ENCODE results near the gene SPNS3. TPM values are rescaled to one million over a fixed set of nuclear protein-coding genes. Genes with fewer than 3 reads are reported as not detected.

The SPNS3 gene
- total RNA-seq, 4 donors from 2014 or later: not detected

- H3K4me1 ChIP-seq: no peaks in the 10 kb centered on the region
- TF ChIP-seq POLR2A (IDR thresholded peaks at IDR 0.05): no peak
- no peak for TF ChIP-seq POLR2AphosphoS5 (IDR thresholded peaks at IDR 0.05)
- no peak for TF ChIP-seq CTCF (IDR thresholded peaks at IDR 0.05)
- no peak for TF ChIP-seq EP300 (IDR thresholded peaks at IDR 0.05)
- no peaks in the 10 kb centered on the region for H3K9me3 ChIP-seq
- H3K36me3 ChIP-seq: no peaks in the 10 kb centered on the region
- 87% methylated on average over 3 of the region's 13 CpGs; no CpG with 5 or more reads in 1 of the 2 donors for WGBS, 2 donors (ENCODE audit: low coverage in 1 of 2)
- no peak overlapping the region for H3K4me3 ChIP-seq
- H3K27me3 ChIP-seq: no peaks in the 10 kb centered on the region
- ATAC-seq: no peak
- H3K27ac ChIP-seq: no peak overlapping the region
Observed at GRCh38 chr17:4445731-4446130, 12.0 kb downstream of the SPNS3 start.

- Histone ChIP-seq H3K36me3 (no peaks in the 10 kb centered on the region), H3K4me3 (no peak overlapping the region), H3K4me1 (no peaks in the 10 kb centered on the region), H3K9me3 (no peaks in the 10 kb centered on the region), H3K27me3 (no peaks in the 10 kb centered on the region), H3K27ac (peak overlapping the region in 1 of 4 donors; percentile 17)
- no peak for TF ChIP-seq EP300 (IDR thresholded peaks at IDR 0.05)
- TF ChIP-seq POLR2AphosphoS5 (IDR thresholded peaks at IDR 0.05): no peak
- no peak for TF ChIP-seq POLR2A (IDR thresholded peaks at IDR 0.05)
- TF ChIP-seq CTCF (IDR thresholded peaks at IDR 0.05): no peak
- WGBS, 2 donors (ENCODE audit: low coverage in 1 of 2): 66% methylated on average over 13 of the region's 20 CpGs; no CpG with 5 or more reads in 1 of the 2 donors
- peak; percentile 31 for ATAC-seq
Observed at GRCh38 chr17:4446326-4447071, 12.8 kb downstream of the SPNS3 start.

GRCh38 chr17:4448197-4448980, 14.6 kb downstream of the SPNS3 start:
- H3K27me3 ChIP-seq: peaks cover 4% of the 10 kb centered on the region
- H3K9me3 ChIP-seq: no peaks in the 10 kb centered on the region
- H3K4me1 ChIP-seq: no peaks in the 10 kb centered on the region
- ATAC-seq: no peak
- no peaks in the 10 kb centered on the region for H3K36me3 ChIP-seq
- TF ChIP-seq CTCF (IDR thresholded peaks at IDR 0.05) (no peak), EP300 (IDR thresholded peaks at IDR 0.05) (no peak), POLR2A (IDR thresholded peaks at IDR 0.05) (no peak), POLR2AphosphoS5 (IDR thresholded peaks at IDR 0.05) (no peak)
- no peak overlapping the region for H3K27ac ChIP-seq
- 53 to 100% methylated on average over 1 to 5 of the region's 11 CpGs for WGBS, 2 donors (ENCODE audit: low coverage in 1 of 2)
- no peak overlapping the region for H3K4me3 ChIP-seq

- no peaks in the 10 kb centered on the region for H3K4me1 ChIP-seq
- peaks cover 4% of the 10 kb centered on the region for H3K27me3 ChIP-seq
- no peaks in the 10 kb centered on the region for H3K9me3 ChIP-seq
- H3K27ac ChIP-seq: no peak overlapping the region
- H3K4me3 ChIP-seq: no peak overlapping the region
- no peak for ATAC-seq
- TF ChIP-seq CTCF (IDR thresholded peaks at IDR 0.05) (no peak), POLR2AphosphoS5 (IDR thresholded peaks at IDR 0.05) (no peak), EP300 (IDR thresholded peaks at IDR 0.05) (no peak), POLR2A (IDR thresholded peaks at IDR 0.05) (no peak)
- no peaks in the 10 kb centered on the region for H3K36me3 ChIP-seq
- WGBS, 2 donors (ENCODE audit: low coverage in 1 of 2): 57% methylated on average over 10 of the region's 11 CpGs; no CpG with 5 or more reads in 1 of the 2 donors
Observed at GRCh38 chr17:4449736-4450135, 16.0 kb downstream of the SPNS3 start.

Data from gastroesophageal sphincter (tissue), 4 donors.